ENCODE measurements around the gene PPP6R2. TPM values are rescaled to one million over a fixed set of nuclear protein-coding genes. Genes with fewer than 3 reads are reported as not detected.

PPP6R2 gene
- total and polyA plus RNA-seq, 9 of the 15 experiments (the other 6 are each of a cell fraction or from before 2014, with no cell fraction given), result 0.32 to 39.8 (median 21.4) TPM

DNA sequence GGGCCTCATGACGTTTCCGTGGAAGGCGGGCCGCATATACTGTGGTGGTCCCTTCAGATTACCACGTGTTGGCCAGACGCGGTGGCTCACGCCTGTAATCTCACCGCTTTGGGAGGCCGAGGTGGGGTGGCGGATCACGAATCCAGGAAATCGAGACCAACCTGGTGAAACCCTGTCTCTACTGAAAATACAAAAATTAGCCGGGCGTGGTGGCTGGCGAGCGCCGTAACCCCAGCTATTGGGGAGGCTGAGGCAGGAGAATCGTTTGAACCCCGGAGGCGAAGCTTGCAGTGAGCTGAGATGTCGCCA is 15.5 kb upstream of the PPP6R2 start (continued):
- TF ChIP-seq, protein P1, sequence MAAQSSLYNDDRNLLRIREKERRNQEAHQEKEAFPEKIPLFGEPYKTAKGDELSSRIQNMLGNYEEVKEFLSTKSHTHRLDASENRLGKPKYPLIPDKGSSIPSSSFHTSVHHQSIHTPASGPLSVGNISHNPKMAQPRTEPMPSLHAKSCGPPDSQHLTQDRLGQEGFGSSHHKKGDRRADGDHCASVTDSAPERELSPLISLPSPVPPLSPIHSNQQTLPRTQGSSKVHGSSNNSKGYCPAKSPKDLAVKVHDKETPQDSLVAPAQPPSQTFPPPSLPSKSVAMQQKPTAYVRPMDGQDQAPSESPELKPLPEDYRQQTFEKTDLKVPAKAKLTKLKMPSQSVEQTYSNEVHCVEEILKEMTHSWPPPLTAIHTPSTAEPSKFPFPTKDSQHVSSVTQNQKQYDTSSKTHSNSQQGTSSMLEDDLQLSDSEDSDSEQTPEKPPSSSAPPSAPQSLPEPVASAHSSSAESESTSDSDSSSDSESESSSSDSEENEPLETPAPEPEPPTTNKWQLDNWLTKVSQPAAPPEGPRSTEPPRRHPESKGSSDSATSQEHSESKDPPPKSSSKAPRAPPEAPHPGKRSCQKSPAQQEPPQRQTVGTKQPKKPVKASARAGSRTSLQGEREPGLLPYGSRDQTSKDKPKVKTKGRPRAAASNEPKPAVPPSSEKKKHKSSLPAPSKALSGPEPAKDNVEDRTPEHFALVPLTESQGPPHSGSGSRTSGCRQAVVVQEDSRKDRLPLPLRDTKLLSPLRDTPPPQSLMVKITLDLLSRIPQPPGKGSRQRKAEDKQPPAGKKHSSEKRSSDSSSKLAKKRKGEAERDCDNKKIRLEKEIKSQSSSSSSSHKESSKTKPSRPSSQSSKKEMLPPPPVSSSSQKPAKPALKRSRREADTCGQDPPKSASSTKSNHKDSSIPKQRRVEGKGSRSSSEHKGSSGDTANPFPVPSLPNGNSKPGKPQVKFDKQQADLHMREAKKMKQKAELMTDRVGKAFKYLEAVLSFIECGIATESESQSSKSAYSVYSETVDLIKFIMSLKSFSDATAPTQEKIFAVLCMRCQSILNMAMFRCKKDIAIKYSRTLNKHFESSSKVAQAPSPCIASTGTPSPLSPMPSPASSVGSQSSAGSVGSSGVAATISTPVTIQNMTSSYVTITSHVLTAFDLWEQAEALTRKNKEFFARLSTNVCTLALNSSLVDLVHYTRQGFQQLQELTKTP (IDR thresholded peaks at IDR 0.05; ENCODE audit: low read depth in 1 of 2, partially characterized antibody in 2 of 2), result no peak
- no peak for TF ChIP-seq CSDE1 (IDR thresholded peaks at IDR 0.05)
- no peak for TF ChIP-seq HOXB6 (CRISPR knock-in tag; IDR thresholded peaks at IDR 0.05; ENCODE audit: borderline replicate concordance)
- no peak for TF ChIP-seq KLF16 (IDR thresholded peaks at IDR 0.05)
- TF ChIP-seq MAFF (IDR thresholded peaks at IDR 0.05; ENCODE audit: low read length), result no peak
- no peak for TF ChIP-seq ZNF785 (CRISPR knock-in tag; IDR thresholded peaks at IDR 0.05)
- no peak for TF ChIP-seq NR3C1 (CRISPR knock-in tag; IDR thresholded peaks at IDR 0.05)
- TF ChIP-seq FOS (IDR thresholded peaks at IDR 0.05; ENCODE audit: extremely low read depth, insufficient read length), result no peak
- no peak for TF ChIP-seq ZNF408 (CRISPR knock-in tag; IDR thresholded peaks at IDR 0.05; ENCODE audit: low read depth)
- TF ChIP-seq KAT2B (IDR thresholded peaks at IDR 0.05; ENCODE audit: low read depth, low read length), result no peak
- no peak for TF ChIP-seq KDM4B (IDR thresholded peaks at IDR 0.05; ENCODE audit: borderline replicate concordance in 2 of 2, low read depth in 1 of 2)
- TF ChIP-seq SMARCA5 (IDR thresholded peaks at IDR 0.05), result no peak
- TF ChIP-seq, protein P2, sequence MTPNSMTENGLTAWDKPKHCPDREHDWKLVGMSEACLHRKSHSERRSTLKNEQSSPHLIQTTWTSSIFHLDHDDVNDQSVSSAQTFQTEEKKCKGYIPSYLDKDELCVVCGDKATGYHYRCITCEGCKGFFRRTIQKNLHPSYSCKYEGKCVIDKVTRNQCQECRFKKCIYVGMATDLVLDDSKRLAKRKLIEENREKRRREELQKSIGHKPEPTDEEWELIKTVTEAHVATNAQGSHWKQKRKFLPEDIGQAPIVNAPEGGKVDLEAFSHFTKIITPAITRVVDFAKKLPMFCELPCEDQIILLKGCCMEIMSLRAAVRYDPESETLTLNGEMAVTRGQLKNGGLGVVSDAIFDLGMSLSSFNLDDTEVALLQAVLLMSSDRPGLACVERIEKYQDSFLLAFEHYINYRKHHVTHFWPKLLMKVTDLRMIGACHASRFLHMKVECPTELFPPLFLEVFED (CRISPR knock-in tag; conservative IDR thresholded peaks at IDR 0.05), result no peak
- no peak for TF ChIP-seq ZEB2 (IDR thresholded peaks at IDR 0.05)
- no peak for TF ChIP-seq PRPF4 (IDR thresholded peaks at IDR 0.05; ENCODE audit: insufficient read depth, low read depth, low read length, poor library complexity, severe bottlenecking)
- no peak for TF ChIP-seq NR4A1 (CRISPR knock-in tag; IDR thresholded peaks at IDR 0.05)
- 0 out of 2 replicates have a peak, but pooled peaks have one; percentile 3 for TF ChIP-seq NR4A1 (tag; IDR thresholded peaks at IDR 0.05)
- TF ChIP-seq ZFPM2 (CRISPR knock-in tag; IDR thresholded peaks at IDR 0.05), result no peak
- no peak for TF ChIP-seq DDX20 (tag; IDR thresholded peaks at IDR 0.05; ENCODE audit: low read depth)
- TF ChIP-seq ZNF3 (CRISPR knock-in tag; IDR thresholded peaks at IDR 0.05), result no peak
- no peak for TF ChIP-seq ZNF282 (CRISPR knock-in tag; IDR thresholded peaks at IDR 0.05)
- TF ChIP-seq GMEB1 (CRISPR knock-in tag; IDR thresholded peaks at IDR 0.05), result no peak
- TF ChIP-seq SMAD4 (CRISPR knock-in tag; conservative IDR thresholded peaks at IDR 0.05), result peak; percentile 15; the same call in 1 of the 2 replicates
- no peak for TF ChIP-seq U2AF2 (optimal IDR thresholded peaks at IDR 0.05; ENCODE audit: low read depth, low read length)
- TF ChIP-seq SAP30 (IDR thresholded peaks at IDR 0.05; ENCODE audit: borderline replicate concordance, insufficient read depth, low read depth, low read length, poor library complexity, severe bottlenecking), result no peak
- no peak for TF ChIP-seq NFIC (IDR thresholded peaks at IDR 0.05)
